Natural killer cell (primary cell): ENCODE results near the gene C3. TPM values are rescaled to one million over a fixed set of nuclear protein-coding genes. Genes with fewer than 3 reads are reported as not detected.

ENCODE experiments used
- ATAC-seq, 3 donors: fragments of 150-1000 bp in 2 of 3; fragments of 200-7000 bp in 1 of 3; cut with Tn5 transposase; 1 replicate in 1 of 3; 2 replicates in 2 of 3; pipeline ENCODE4 v1.10.0; 2021; ENCODE audit warnings: mild to moderate bottlenecking in 2 of 3, moderate library complexity in 2 of 3
- DNase-seq, 2 donors: peaks; one replicate each; pipeline versions ENCODE4 v3.0.0 to v3.0.0-alpha.2; 2013 to 2021; ENCODE audit warnings: mixed read lengths in 1 of 2
- H3K27ac ChIP-seq: one replicate; pipeline ENCODE4 v1.5.1; 2013; ENCODE audit warnings: mild to moderate bottlenecking, low read length
- H3K27me3 ChIP-seq: one replicate; pipeline ENCODE4 v1.6.1; 2013; ENCODE audit warnings: low read length; ENCODE audit not compliant: control insufficient read depth, insufficient read depth
- H3K36me3 ChIP-seq: one replicate; pipeline ENCODE4 v1.6.1; 2013; ENCODE audit warnings: low read length; ENCODE audit not compliant: control insufficient read depth, insufficient read depth
- H3K4me1 ChIP-seq: one replicate; pipeline ENCODE4 v1.6.1; 2013; ENCODE audit warnings: low read length; ENCODE audit not compliant: control insufficient read depth, insufficient read depth
- H3K4me3 ChIP-seq: one replicate; pipeline ENCODE4 v1.5.1; 2013; ENCODE audit warnings: low read length
- H3K9me3 ChIP-seq: one replicate; pipeline ENCODE4 v1.6.1; 2013; ENCODE audit warnings: low read length; ENCODE audit not compliant: control insufficient read depth, insufficient read depth
- H3K27ac Mint-ChIP-seq, 2 donors: one replicate each; pipeline ENCODE4 v1.8.0; 2022; ENCODE audit warnings: mild to moderate bottlenecking in 2 of 2, mixed read lengths in 2 of 2, moderate library complexity in 1 of 2
- H3K27me3 Mint-ChIP-seq, 2 donors: one replicate each; pipeline ENCODE4 v1.8.0; 2022; ENCODE audit warnings: low read depth in 2 of 2, mixed read lengths in 2 of 2
- H3K36me3 Mint-ChIP-seq: one replicate; pipeline ENCODE4 v1.8.0; 2022; ENCODE audit warnings: mixed read lengths
- H3K4me1 Mint-ChIP-seq, 2 donors: one replicate each; pipeline ENCODE4 v1.8.0; 2022; ENCODE audit warnings: mixed read lengths in 2 of 2
- H3K4me3 Mint-ChIP-seq: one replicate; pipeline ENCODE4 v1.8.0; 2022; ENCODE audit warnings: mild to moderate bottlenecking, moderate library complexity, mixed read lengths
- H3K9me3 Mint-ChIP-seq, 2 donors: one replicate each; pipeline ENCODE4 v1.8.0; 2022; ENCODE audit warnings: mixed read lengths in 2 of 2
- CTCF ChIP-seq: fragments of 200-600 bp; IDR thresholded peaks from one replicate; pipeline ENCODE4 v1.8.0; 2022; ENCODE audit warnings: antibody characterized with exemption
- WGBS: methylation state at CpG from one replicate; pipeline ENCODE4 v1.1.7; 2013; ENCODE audit warnings: missing lambda C conversion rate; ENCODE audit not compliant: insufficient coverage; 5-methylcytosine and 5-hydroxymethylcytosine counted together
- intact Hi-C: fragments of 100-400 bp; cut with micrococcal nuclease; formaldehyde crosslinking; loops from one replicate; pipeline ENCODE4 v1.14.2; 2022
- total RNA-seq, 4 donors: library from RNA; stranded (reverse); fragments of 120-200 nt in 1 of 4; gene quantifications; one replicate each; pipeline versions ENCODE4 v1.2.3 to v1.2.4, GENCODE V29; 2013 to 2022

C3 gene
- total RNA-seq, 3 donors from 2014 or later (not counting 1 experiment from before 2014, with no cell fraction given): 0.38 to 5.5 TPM; not detected in 1

DNA sequence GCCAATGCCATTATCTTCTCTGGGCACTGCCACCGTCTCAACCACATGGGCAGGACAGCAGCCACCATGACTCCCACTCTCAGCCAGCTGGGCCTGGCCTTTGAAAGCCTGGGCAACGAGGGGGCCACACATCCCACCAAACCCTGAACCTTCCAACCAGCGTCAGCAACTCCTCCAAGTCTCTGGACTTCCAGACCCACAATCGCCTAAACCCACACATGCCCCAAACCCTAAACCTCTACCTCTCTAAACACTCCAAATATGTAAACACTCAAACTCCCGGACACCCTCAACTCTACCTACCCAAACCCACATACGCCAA lies 949 bp downstream of the C3 start:
- no peak overlapping the region for H3K4me3 ChIP-seq
- Mint-ChIP-seq H3K9me3 (no peaks in the 10 kb centered on the region), H3K27me3 (peaks cover 0 to 9% of the 10 kb centered on the region in 2 donors), H3K4me3 (no peak overlapping the region), H3K4me1 (peaks cover 25 to 31% of the 10 kb centered on the region in 2 donors), H3K36me3 (no peaks in the 10 kb centered on the region), H3K27ac (peak overlapping the region in 1 of 2 donors; percentile 9)
- no peak for TF ChIP-seq CTCF
- H3K27ac ChIP-seq: no peak overlapping the region
- no peaks in the 10 kb centered on the region for H3K27me3 ChIP-seq
- intact Hi-C loops: loop anchor here (5.0 kb wide), 1 partner anchor 42 kb away; no protein-coding TSS in a partner anchor
- H3K4me1 ChIP-seq: peaks cover 16% of the 10 kb centered on the region
- no peaks in the 10 kb centered on the region for H3K36me3 ChIP-seq
- no peaks in the 10 kb centered on the region for H3K9me3 ChIP-seq
- WGBS: 82% methylated on average over 6 of the region's 6 CpGs
- no peak for DNase-seq
- no peak for ATAC-seq

DNA sequence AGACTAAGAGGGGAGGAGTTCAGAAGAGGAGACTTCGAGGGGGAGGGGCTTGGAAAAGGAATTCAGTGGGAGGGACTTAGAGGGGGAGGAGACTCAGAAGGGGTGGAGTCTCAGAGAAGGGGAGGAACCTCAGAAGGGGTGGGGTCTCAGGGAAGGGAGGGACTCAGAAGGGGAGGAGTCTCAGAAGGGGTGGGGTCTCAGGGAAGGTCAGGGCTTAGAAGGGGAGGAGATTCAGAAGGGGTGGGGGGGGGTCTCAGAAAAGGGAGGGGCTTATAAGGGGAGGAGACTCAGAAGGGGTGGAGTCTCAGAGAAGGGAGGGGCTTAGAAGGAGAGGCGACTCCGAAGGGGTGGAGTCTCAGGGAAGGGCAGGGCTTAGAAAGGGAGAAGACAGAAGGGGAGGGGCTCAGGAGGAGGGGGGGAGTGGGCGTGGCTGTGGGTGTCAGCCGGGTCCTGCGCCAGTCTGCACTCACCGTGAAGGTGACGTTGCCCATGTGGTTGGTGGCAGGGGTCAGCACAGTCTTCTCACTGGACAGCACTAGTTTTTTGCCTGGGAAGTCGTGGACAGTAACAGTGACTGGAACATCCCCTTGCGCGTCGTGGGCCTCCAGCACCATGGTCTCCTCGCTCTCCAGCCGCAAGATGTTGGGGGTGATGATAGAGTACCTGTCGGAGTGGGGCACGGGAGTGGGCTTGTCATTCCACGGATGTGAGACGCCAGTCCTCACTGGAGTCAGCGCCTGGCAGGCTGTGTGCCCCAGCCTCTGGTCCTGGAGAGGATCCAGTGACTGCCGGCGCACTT lies 1.5 kb downstream of the C3 start:
- no peaks in the 10 kb centered on the region for H3K36me3 ChIP-seq
- no peaks in the 10 kb centered on the region for H3K9me3 ChIP-seq
- H3K4me1 ChIP-seq: peaks cover 14% of the 10 kb centered on the region
- Mint-ChIP-seq H3K9me3 (no peaks in the 10 kb centered on the region), H3K4me1 (peaks cover 25 to 31% of the 10 kb centered on the region in 2 donors), H3K27me3 (peaks cover 0 to 9% of the 10 kb centered on the region in 2 donors), H3K4me3 (no peak overlapping the region), H3K27ac (peak overlapping the region in 1 of 2 donors; percentile 9), H3K36me3 (no peaks in the 10 kb centered on the region)
- ATAC-seq (peak; percentile 80 to 96 (median 83)), DNase-seq (peak in 1 of 2 donors; percentile 62)
- TF ChIP-seq CTCF: no peak
- H3K27ac ChIP-seq: no peak overlapping the region
- WGBS: 94% methylated on average over 21 of the region's 21 CpGs
- no peaks in the 10 kb centered on the region for H3K27me3 ChIP-seq
- H3K4me3 ChIP-seq: no peak overlapping the region
- intact Hi-C loops: loop anchor here (5.0 kb wide), 1 partner anchor 42 kb away; no protein-coding TSS in a partner anchor

DNA sequence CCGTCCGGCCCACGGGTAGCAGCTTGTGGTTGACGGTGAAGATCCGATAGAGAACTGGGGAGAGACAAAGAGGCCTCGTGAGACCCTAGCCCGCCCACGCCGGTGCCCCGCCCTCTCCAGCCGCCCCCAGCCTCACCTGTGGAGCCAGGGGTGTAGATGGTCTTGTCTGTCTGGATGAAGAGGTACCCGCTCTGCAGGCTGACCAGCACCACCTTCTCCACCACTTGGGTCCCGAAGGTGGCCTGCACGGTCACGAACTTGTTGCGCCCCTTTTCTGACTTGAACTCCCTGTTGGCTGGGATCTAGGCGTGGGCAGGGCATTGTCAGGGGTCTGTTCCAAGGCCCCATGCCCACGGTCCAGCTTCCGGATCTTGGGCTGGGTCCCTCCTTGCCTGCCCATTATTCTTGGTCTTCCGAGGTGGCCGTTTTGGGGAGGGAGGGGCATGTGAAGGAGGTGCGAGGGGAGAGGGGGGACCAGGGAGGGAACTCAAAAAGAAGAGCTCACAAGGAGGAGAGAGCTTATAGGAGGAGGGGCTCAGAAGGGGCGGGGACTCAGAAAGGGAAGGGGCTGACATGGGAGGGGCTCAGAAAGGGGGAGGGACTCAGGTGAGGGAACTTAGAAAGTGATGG lies 2.2 kb downstream of the C3 start:
- no peak for TF ChIP-seq CTCF
- Histone ChIP-seq H3K27me3 (no peaks in the 10 kb centered on the region), H3K36me3 (no peaks in the 10 kb centered on the region), H3K4me3 (no peak overlapping the region), H3K27ac (no peak overlapping the region), H3K4me1 (peaks cover 7% of the 10 kb centered on the region), H3K9me3 (no peaks in the 10 kb centered on the region)
- Mint-ChIP-seq H3K27ac (no peak overlapping the region), H3K4me1 (peaks cover 20 to 25% of the 10 kb centered on the region in 2 donors), H3K9me3 (no peaks in the 10 kb centered on the region), H3K36me3 (no peaks in the 10 kb centered on the region), H3K4me3 (no peak overlapping the region), H3K27me3 (peaks cover 0 to 6% of the 10 kb centered on the region in 2 donors)
- DNase-seq (no peak), ATAC-seq (no peak)
- intact Hi-C loops: loop anchor here (5.0 kb wide), 1 partner anchor 41 kb away; no protein-coding TSS in a partner anchor
- WGBS: 78% methylated on average over 23 of the region's 23 CpGs
